Endodermal cell (in vitro differentiated cells): ENCODE results near the gene REC114. TPM values are rescaled to one million over a fixed set of nuclear protein-coding genes. Genes with fewer than 3 reads are reported as not detected.

Source experiments
- DNase-seq: peaks from one replicate; pipeline ENCODE4 v3.0.0-alpha.2; 2017
- H3K27ac ChIP-seq: 2 replicates; pipeline ENCODE4 v1.5.1; 2013; ENCODE audit warnings: mild to moderate bottlenecking, low read depth, low read length, moderate library complexity
- H3K27me3 ChIP-seq: 2 replicates; pipeline ENCODE4 v1.6.1; 2013; ENCODE audit warnings: mild to moderate bottlenecking, low read length, moderate library complexity; ENCODE audit not compliant: insufficient read depth, control insufficient read depth, poor library complexity, severe bottlenecking
- H3K36me3 ChIP-seq: 2 replicates; pipeline ENCODE4 v1.7.0; 2013; ENCODE audit warnings: mild to moderate bottlenecking, low read length, moderate library complexity; ENCODE audit not compliant: control insufficient read depth, insufficient read depth
- H3K4me1 ChIP-seq: one replicate; pipeline ENCODE4 v1.7.0; 2013; ENCODE audit warnings: low read length; ENCODE audit not compliant: control insufficient read depth, insufficient read depth
- H3K4me3 ChIP-seq: 2 replicates; pipeline ENCODE4 v1.5.1; 2013; ENCODE audit warnings: mild to moderate bottlenecking, low read length, moderate library complexity
- H3K9ac ChIP-seq: 2 replicates; pipeline ENCODE4 v1.6.1; 2013; ENCODE audit warnings: mild to moderate bottlenecking, low read length, moderate library complexity; ENCODE audit not compliant: poor library complexity, severe bottlenecking; ENCODE audit errors: extremely low read depth
- H3K9me3 ChIP-seq: 2 replicates; pipeline ENCODE4 v1.6.1; 2013; ENCODE audit warnings: mild to moderate bottlenecking, low read length, moderate library complexity; ENCODE audit not compliant: control insufficient read depth
- H3K27ac Mint-ChIP-seq: 2 replicates; pipeline ENCODE4 v1.8.0; 2020; ENCODE audit warnings: mixed read lengths
- H3K27me3 Mint-ChIP-seq: 2 replicates; pipeline ENCODE4 v1.8.0; 2021; ENCODE audit warnings: mild to moderate bottlenecking, mixed read lengths; ENCODE audit not compliant: insufficient read depth
- H3K36me3 Mint-ChIP-seq: 2 replicates; pipeline ENCODE4 v1.8.0; 2020; ENCODE audit warnings: low read depth, mixed read lengths
- H3K4me1 Mint-ChIP-seq: 2 replicates; pipeline ENCODE4 v1.8.0; 2020; ENCODE audit warnings: mixed read lengths
- H3K4me3 Mint-ChIP-seq: 2 replicates; pipeline ENCODE4 v1.8.0; 2020; ENCODE audit warnings: mild to moderate bottlenecking, moderate library complexity, mixed read lengths
- H3K9me3 Mint-ChIP-seq: 2 replicates; pipeline ENCODE4 v1.8.0; 2020; ENCODE audit warnings: mild to moderate bottlenecking, mixed read lengths
- CTCF ChIP-seq: fragments of 200-600 bp; sonication (generic); conservative IDR thresholded peaks from 2 replicates; pipeline ENCODE4 v1.5.0; 2021; ENCODE audit warnings: antibody characterized with exemption, mild to moderate bottlenecking
- WGBS, 2 experiments: methylation state at CpG; one replicate each; pipeline versions ENCODE4 v1.1.5 to v1.1.7; 2013; ENCODE audit warnings: missing lambda C conversion rate in 2 of 2, mixed read lengths in 1 of 2; ENCODE audit not compliant: insufficient coverage in 1 of 2, insufficient read length in 1 of 2; 5-methylcytosine and 5-hydroxymethylcytosine counted together
- total RNA-seq, 2 donors: library from RNA; stranded (reverse); fragmentation: NEBNext Ultra II Directional in 1 of 2; extraction: Animal tissue kit (Norgen Biotek cat#: 25700) in 1 of 2; gene quantifications; 2 replicates in 1 of 2; 3 replicates in 1 of 2; pipeline ENCODE4 v1.2.1, GENCODE V29; 2021

REC114 gene
- total RNA-seq, 2 donors from 2014 or later: not detected

GRCh38 chr15:73608941-73609340 is 166.0 kb downstream of the REC114 start:
- H3K36me3 ChIP-seq: no peaks in the 10 kb centered on the region
- Mint-ChIP-seq H3K4me3 (no peak overlapping the region), H3K4me1 (peaks cover 43% of the 10 kb centered on the region), H3K9me3 (peaks cover 1% of the 10 kb centered on the region), H3K36me3 (peaks cover 5% of the 10 kb centered on the region), H3K27me3 (peaks cover 3% of the 10 kb centered on the region), H3K27ac (no peak overlapping the region)
- H3K27ac ChIP-seq: no peak overlapping the region
- H3K4me1 ChIP-seq: no peaks in the 10 kb centered on the region
- WGBS, 2 experiments: 83 to 89% methylated on average over 1 to 2 of the region's 2 CpGs
- H3K27me3 ChIP-seq: no peaks in the 10 kb centered on the region
- H3K4me3 ChIP-seq: no peak overlapping the region
- H3K9me3 ChIP-seq: no peaks in the 10 kb centered on the region
- no peak overlapping the region for H3K9ac ChIP-seq
- no peak for DNase-seq
- no peak for TF ChIP-seq CTCF

Other genes starting within 250 kb of the REC114 start
- gene HCN4, start 74.2 kb upstream of the REC114 start, total RNA-seq: 1 to 10 TPM in 1 of 2 donors, under 1 TPM in 1; 0.82 to 3.1 TPM
- 100 to 1,000 TPM in 1 of 2 donors, 10 to 100 TPM in 1; 85.4 to 110 TPM for gene NPTN, start 190.2 kb downstream of the REC114 start, total RNA-seq
- gene CD276, start 241.2 kb downstream of the REC114 start, total RNA-seq: 100 to 1,000 TPM; 122 to 133 TPM